HG03139 (cell line): ENCODE results near the gene MAP2K5.
"Not testable (repeated sequence)": the region's sequence is repeated elsewhere in the genome, so short reads cannot be mapped to it uniquely, and the experiment has no call there.

Experiments used
- ATAC-seq: cut with Tn5 transposase; IDR thresholded peaks from one replicate; pipeline ENCODE4 v1.9.1; 2021; ENCODE audit not compliant: unreplicated experiment

The MAP2K5 gene

GRCh38 chr15:67592245-67592644, 49.7 kb downstream of the MAP2K5 start:
- ATAC-seq: no peak

- ATAC-seq: no peak
These were observed 51.1 kb downstream of the MAP2K5 start for GRCh38 chr15:67593562-67593961.

- ATAC-seq: no peak
These were observed 52.3 kb downstream of the MAP2K5 start for GRCh38 chr15:67594770-67595169.

- no peak for ATAC-seq
These were observed 53.1 kb downstream of the MAP2K5 start for GRCh38 chr15:67595572-67595971.

- ATAC-seq: no peak
These were observed 58.6 kb downstream of the MAP2K5 start for GRCh38 chr15:67601073-67601472.

GRCh38 chr15:67603063-67603462, 60.6 kb downstream of the MAP2K5 start:
- no peak for ATAC-seq

- no peak for ATAC-seq
These were observed 63.4 kb downstream of the MAP2K5 start for GRCh38 chr15:67605871-67606270.

GRCh38 chr15:67606742-67607141, 64.2 kb downstream of the MAP2K5 start:
- no peak for ATAC-seq

GRCh38 chr15:67607329-67607728, 64.8 kb downstream of the MAP2K5 start:
- no peak for ATAC-seq

- no peak for ATAC-seq
These were observed 65.6 kb downstream of the MAP2K5 start for GRCh38 chr15:67607959-67608637.

- ATAC-seq: no peak
These were observed 66.1 kb downstream of the MAP2K5 start for GRCh38 chr15:67608638-67608959.

- ATAC-seq: no peak
These were observed 69.2 kb downstream of the MAP2K5 start for GRCh38 chr15:67611370-67612369.

- no peak for ATAC-seq
These were observed 70.7 kb downstream of the MAP2K5 start for GRCh38 chr15:67613211-67613610.

- no peak for ATAC-seq
These were observed 71.2 kb downstream of the MAP2K5 start for GRCh38 chr15:67613708-67614107.

- ATAC-seq: not testable (repeated sequence)
These were observed 72.6 kb downstream of the MAP2K5 start for GRCh38 chr15:67615131-67615534.

- ATAC-seq: no peak
These were observed 75.8 kb downstream of the MAP2K5 start for GRCh38 chr15:67618297-67618696.

- ATAC-seq: no peak
These were observed 79.6 kb downstream of the MAP2K5 start for GRCh38 chr15:67622110-67622509.

GRCh38 chr15:67632261-67632660, 89.8 kb downstream of the MAP2K5 start:
- ATAC-seq: no peak

- ATAC-seq: not testable (repeated sequence)
These were observed 93.4 kb downstream of the MAP2K5 start for GRCh38 chr15:67635950-67636349.

GRCh38 chr15:67639591-67639990, 97.1 kb downstream of the MAP2K5 start:
- ATAC-seq: no peak

- ATAC-seq: no peak
These were observed 99.0 kb downstream of the MAP2K5 start for GRCh38 chr15:67641453-67641852.

GRCh38 chr15:67646847-67647246, 104.3 kb downstream of the MAP2K5 start:
- ATAC-seq: no peak
